Psoas muscle (tissue), 8 donors: Measurements from ENCODE around the gene ERP44. TPM values are rescaled to one million over a fixed set of nuclear protein-coding genes. Genes with fewer than 3 reads are reported as not detected.

Source experiments
- ATAC-seq, 4 donors: fragments of 200-7000 bp; cut with Tn5 transposase; one replicate each; pipeline ENCODE4 v1.9.1; 2020; ENCODE audit warnings: moderate library complexity in 3 of 4, mild to moderate bottlenecking in 2 of 4
- DNase-seq, 2 donors: peaks; one replicate each; pipeline ENCODE4 v3.0.0-alpha.2; 2020
- H3K27ac ChIP-seq: fragments of 200-600 bp; one replicate; pipeline ENCODE4 v1.8.0; 2022
- H3K27me3 ChIP-seq, 3 donors: fragments of 200-600 bp in 1 of 3; one replicate each; pipeline versions ENCODE4 v1.6.1 to v1.8.0; 2013 to 2022; ENCODE audit warnings: low read length in 2 of 3, mild to moderate bottlenecking in 2 of 3, moderate library complexity in 1 of 3; ENCODE audit not compliant: insufficient read depth in 3 of 3
- H3K36me3 ChIP-seq, 2 donors: fragments of 200-600 bp in 1 of 2; one replicate each; pipeline versions ENCODE4 v1.6.1 to v1.8.0; 2013 to 2022; ENCODE audit warnings: low read depth in 1 of 2, mild to moderate bottlenecking in 1 of 2, moderate library complexity in 1 of 2; ENCODE audit not compliant: insufficient read depth in 1 of 2
- H3K4me1 ChIP-seq: fragments of 200-600 bp; one replicate; pipeline ENCODE4 v1.8.0; 2022
- H3K4me3 ChIP-seq: fragments of 200-600 bp; one replicate; pipeline ENCODE4 v1.8.0; 2022; ENCODE audit warnings: mild to moderate bottlenecking
- H3K9me3 ChIP-seq: fragments of 200-600 bp; one replicate; pipeline ENCODE4 v1.8.0; 2022
- CTCF ChIP-seq: fragments of 200-600 bp; IDR thresholded peaks from one replicate; pipeline ENCODE4 v1.8.0; 2022; ENCODE audit warnings: antibody characterized with exemption
- WGBS, 3 donors: extraction: QIAGEN DNeasy Blood & Tissue Kit; methylation state at CpG; one replicate each; pipeline versions ENCODE4 v1.1.6 to v1.1.7; 2013; 5-methylcytosine and 5-hydroxymethylcytosine counted together
- intact Hi-C, 2 donors: fragments of 100-400 bp; cut with DNase I; formaldehyde crosslinking; loops; one replicate each; pipeline versions ENCODE4 v1.11.0 to v1.14.2; 2022
- polyA plus RNA-seq, 3 donors: library from polyadenylated mRNA; stranded (reverse); fragments of 200-250 nt; gene quantifications; one replicate each; pipeline ENCODE4 v1.2.3, GENCODE V29; 2013
- total RNA-seq, 4 donors: library from RNA; stranded (reverse); fragmentation: NEBNext Ultra II Directional in 2 of 4; extraction: Animal tissue kit (Norgen Biotek cat#: 25700) in 2 of 4; gene quantifications; one replicate each; pipeline versions ENCODE4 v1.2.1 to v1.2.4, GENCODE V29; 2021 to 2023
- donor health status: healthy with polysubstance abuse.
- donor health status: DM: no; HTN: no; CAD: no; lungs with moderate emphysema.
- donor health status: Bipolar disorder and iron deficiency.
- donor health status: healthy.
- donor health status: DM: yes; HTN: yes; CAD: no.
- donor health status: DM: no; HTN: no; CAD: no.
- donor health status: DM: no; HTN: no; CAD: no.
- donor health status: DM: yes; HTN: yes; CAD: no.

Gene ERP44
- total and polyA plus RNA-seq, 7 donors: 7.5 to 14.3 (median 10.9) TPM

GRCh38 chr9:100027543-100027942, 71.3 kb downstream of the ERP44 start:
- peak in 2 of 4 donors; percentile 29 to 45 for ATAC-seq
- 40 to 75% (median 50%) methylated on average over 2 of the region's 2 CpGs for WGBS, 3 donors

GRCh38 chr9:100021931-100022330, 76.9 kb downstream of the ERP44 start:
- TF ChIP-seq CTCF: no peak
- H3K4me1 ChIP-seq: peaks cover 7% of the 10 kb centered on the region
- no peak for ATAC-seq
- intact Hi-C loops: loop anchor here (10.0 kb wide), 3 partner anchors 303 to 563 kb away; no protein-coding TSS in a partner anchor
- DNase-seq: no peak
- H3K4me3 ChIP-seq: no peak overlapping the region
- H3K36me3 ChIP-seq: peaks cover 3 to 30% of the 10 kb centered on the region in 2 donors
- 95 to 99% (median 97%) methylated on average over 3 of the region's 3 CpGs for WGBS, 3 donors
- H3K9me3 ChIP-seq: peaks cover 7% of the 10 kb centered on the region
- H3K27me3 ChIP-seq: no peaks in the 10 kb centered on the region
- H3K27ac ChIP-seq: no peak overlapping the region

More at GRCh38 chr9:100027543-100027942, 71.3 kb downstream of the ERP44 start:
- H3K4me3 ChIP-seq: no peak overlapping the region
- TF ChIP-seq CTCF: no peak
- peaks cover 7% of the 10 kb centered on the region for H3K9me3 ChIP-seq
- intact Hi-C loops: loop anchor here (2.0 to 10.0 kb wide), 5 partner anchors 187 to 557 kb away; no protein-coding TSS in a partner anchor
- no peaks in the 10 kb centered on the region for H3K27me3 ChIP-seq
- no peak overlapping the region for H3K27ac ChIP-seq
- peaks cover 4% of the 10 kb centered on the region for H3K4me1 ChIP-seq
- no peak for DNase-seq
- no peaks in the 10 kb centered on the region for H3K36me3 ChIP-seq

GRCh38 chr9:100020121-100020795, 78.5 kb downstream of the ERP44 start:
- Histone ChIP-seq H3K27me3 (no peaks in the 10 kb centered on the region), H3K4me3 (no peak overlapping the region), H3K36me3 (peaks cover 5 to 47% of the 10 kb centered on the region in 2 donors), H3K9me3 (peaks cover 7% of the 10 kb centered on the region), H3K27ac (no peak overlapping the region), H3K4me1 (peaks cover 7% of the 10 kb centered on the region)
- no peak for TF ChIP-seq CTCF
- ATAC-seq (no peak), DNase-seq (no peak)
- intact Hi-C loops: loop anchor here (10.0 kb wide), 3 partner anchors 305 to 565 kb away; no protein-coding TSS in a partner anchor
- WGBS, 3 donors: 95 to 97% (median 96%) methylated on average over 5 of the region's 5 CpGs

GRCh38 chr9:100019541-100019940, 79.3 kb downstream of the ERP44 start:
- intact Hi-C loops: no loop called here
- Histone ChIP-seq H3K36me3 (peaks cover 9 to 54% of the 10 kb centered on the region in 2 donors), H3K9me3 (peaks cover 2% of the 10 kb centered on the region), H3K4me3 (no peak overlapping the region), H3K27me3 (no peaks in the 10 kb centered on the region), H3K27ac (no peak overlapping the region), H3K4me1 (peaks cover 7% of the 10 kb centered on the region)
- ATAC-seq (no peak), DNase-seq (no peak)
- WGBS, 3 donors: 93 to 100% (median 100%) methylated on average over 1 of the region's 1 CpG
- no peak for TF ChIP-seq CTCF

GRCh38 chr9:100014846-100015245, 84.0 kb downstream of the ERP44 start:
- DNase-seq: no peak
- no peak overlapping the region for H3K4me3 ChIP-seq
- no peak overlapping the region for H3K27ac ChIP-seq
- H3K4me1 ChIP-seq: peaks cover 4% of the 10 kb centered on the region
- H3K9me3 ChIP-seq: no peaks in the 10 kb centered on the region
- intact Hi-C loops: no loop called here
- no peak for TF ChIP-seq CTCF
- ATAC-seq: no peak
- H3K27me3 ChIP-seq: no peaks in the 10 kb centered on the region
- H3K36me3 ChIP-seq: peaks cover 6 to 55% of the 10 kb centered on the region in 2 donors
